B cell (primary cell): Measurements from ENCODE around the gene BCAS4. TPM values are rescaled to one million over a fixed set of nuclear protein-coding genes. Genes with fewer than 3 reads are reported as not detected.

Experiments used
- ATAC-seq: fragments of 200-7000 bp; cut with Tn5 transposase; one replicate; pipeline ENCODE4 v1.10.0; 2021; ENCODE audit warnings: low read depth, mild to moderate bottlenecking, moderate number of reproducible peaks, moderate library complexity
- CTCF ChIA-PET: fragments of 350-600 bp; sonication (Branson Sonifier 250); formaldehyde crosslinking; loops from one replicate; lab custom pipeline; 2021; ENCODE audit warnings: antibody characterized with exemption, inconsistent platforms; lab: Charles Lee
- POLR2A ChIA-PET: fragments of 350-600 bp; sonication (Branson Sonifier 250); formaldehyde crosslinking; loops from one replicate; lab custom pipeline; 2021; ENCODE audit warnings: antibody characterized with exemption; lab: Charles Lee
- DNase-seq: peaks from one replicate; pipeline ENCODE4 v3.0.0; 2013
- H2AFZ ChIP-seq: 2 replicates; pipeline ENCODE4 v1.6.1; 2012; ENCODE audit warnings: mild to moderate bottlenecking, low read depth, low read length; ENCODE audit not compliant: insufficient read depth, poor library complexity, severe bottlenecking
- H3K27ac ChIP-seq, 2 donors: 1 replicate in 1 of 2; 2 replicates in 1 of 2; pipeline ENCODE4 v1.5.1; 2012 to 2013; ENCODE audit warnings: low read length in 2 of 2, mild to moderate bottlenecking in 2 of 2, moderate library complexity in 1 of 2
- H3K27me3 ChIP-seq, 4 experiments: fragments of 200-600 bp in 1 of 4; sonication (generic) in 1 of 4; replicated peaks in 1 of 4; 1 replicate in 2 of 4; 2 replicates in 2 of 4; pipeline versions ENCODE4 v1.6.1 to v1.7.0; 2013 to 2016; ENCODE audit warnings: low read length in 3 of 4, mild to moderate bottlenecking in 2 of 4, mixed read lengths in 1 of 4, moderate library complexity in 1 of 4; ENCODE audit not compliant: insufficient read depth in 4 of 4, control insufficient read depth in 3 of 4; ENCODE audit errors: control extremely low read depth in 1 of 4
- H3K36me3 ChIP-seq, 2 experiments: replicated peaks in 1 of 2; 1 replicate in 1 of 2; 2 replicates in 1 of 2; pipeline versions ENCODE4 v1.6.1 to v1.7.1; 2013; ENCODE audit warnings: low read length in 1 of 2; ENCODE audit not compliant: insufficient read depth in 2 of 2, control insufficient read depth in 1 of 2; ENCODE audit errors: control extremely low read depth in 1 of 2, extremely low read depth in 1 of 2
- H3K4me1 ChIP-seq, 2 donors: fragments of 200-600 bp in 1 of 2; sonication (generic) in 1 of 2; 1 replicate in 1 of 2; 2 replicates in 1 of 2; pipeline versions ENCODE4 v1.5.1 to v1.6.1; 2013 to 2017; ENCODE audit warnings: low read length in 2 of 2; ENCODE audit not compliant: control insufficient read depth in 2 of 2, insufficient read depth in 2 of 2
- H3K4me2 ChIP-seq: replicated peaks from 2 replicates; pipeline ENCODE3; 2012; ENCODE audit warnings: mild to moderate bottlenecking, low read depth, low read length; ENCODE audit not compliant: poor library complexity, severe bottlenecking
- H3K4me3 ChIP-seq, 5 experiments: fragments of 200-600 bp in 1 of 5; sonication (generic) in 1 of 5; 1 replicate in 3 of 5; 2 replicates in 2 of 5; pipeline versions ENCODE4 v1.5.1 to v1.7.0; 2011 to 2016; ENCODE audit warnings: low read length in 4 of 5, mild to moderate bottlenecking in 4 of 5, low read depth in 2 of 5, control low read depth in 1 of 5, moderate library complexity in 1 of 5; ENCODE audit not compliant: insufficient read depth in 1 of 5; ENCODE audit errors: control extremely low read depth in 1 of 5, extremely low read depth in 1 of 5
- H3K79me2 ChIP-seq: fragments of 200-600 bp; sonication (generic); one replicate; pipeline ENCODE4 v1.6.0; 2016; ENCODE audit warnings: low read length; ENCODE audit not compliant: control insufficient read depth, insufficient read depth
- H3K9ac ChIP-seq: fragments of 200-600 bp; sonication (generic); 2 replicates; pipeline ENCODE4 v1.6.1; 2017; ENCODE audit warnings: mild to moderate bottlenecking, low read length, moderate library complexity
- H3K9me3 ChIP-seq, 3 donors: one replicate each; pipeline versions ENCODE4 v1.6.1 to v1.7.1; 2013; ENCODE audit warnings: low read length in 2 of 3; ENCODE audit not compliant: control insufficient read depth in 2 of 3, insufficient read depth in 1 of 3; ENCODE audit errors: control extremely low read depth in 1 of 3
- H4K20me1 ChIP-seq: 2 replicates; pipeline ENCODE4 v1.6.0; 2012; ENCODE audit warnings: mild to moderate bottlenecking, low read length; ENCODE audit not compliant: insufficient read depth, control insufficient read depth, poor library complexity, severe bottlenecking
- H3K27ac Mint-ChIP-seq: one replicate; pipeline ENCODE4 v1.8.0; 2021; ENCODE audit warnings: mixed read lengths
- H3K27me3 Mint-ChIP-seq: one replicate; pipeline ENCODE4 v1.8.0; 2021; ENCODE audit warnings: mixed read lengths
- H3K4me1 Mint-ChIP-seq: one replicate; pipeline ENCODE4 v1.8.0; 2021; ENCODE audit warnings: mixed read lengths
- H3K4me3 Mint-ChIP-seq: one replicate; pipeline ENCODE4 v1.8.0; 2021; ENCODE audit warnings: mixed read lengths
- H3K9me3 Mint-ChIP-seq: one replicate; pipeline ENCODE4 v1.8.0; 2022; ENCODE audit warnings: mixed read lengths; ENCODE audit not compliant: insufficient read depth
- CTCF ChIP-seq: fragments of 200-600 bp; IDR thresholded peaks from one replicate; pipeline ENCODE4 v1.8.0; 2022; ENCODE audit warnings: antibody characterized with exemption, mild to moderate bottlenecking
- EZH2 ChIP-seq: IDR thresholded peaks from 2 replicates; pipeline ENCODE4 v1.6.1; 2012; ENCODE audit warnings: borderline replicate concordance, low read depth, mild to moderate bottlenecking, moderate library complexity, low read length; ENCODE audit not compliant: insufficient read depth, poor library complexity, severe bottlenecking
- WGBS: methylation state at CpG from one replicate; pipeline ENCODE4 v1.1.5; 2013; ENCODE audit warnings: missing lambda C conversion rate; ENCODE audit not compliant: insufficient coverage; 5-methylcytosine and 5-hydroxymethylcytosine counted together
- intact Hi-C: fragments of 100-400 bp; cut with micrococcal nuclease; formaldehyde crosslinking; loops from one replicate; pipeline ENCODE4 v1.10.0; 2022
- polyA plus RNA-seq: library from polyadenylated mRNA; depleted of rRNA; stranded (reverse); fragments of >200 nt; gene quantifications from 2 replicates; pipeline ENCODE4 v1.2.3, GENCODE V29; 2012
- total RNA-seq, 2 donors: library from RNA; stranded (reverse); fragments of 120-200 nt in 1 of 2; gene quantifications; 1 replicate in 1 of 2; 2 replicates in 1 of 2; pipeline versions ENCODE4 v1.2.3 to v1.2.4, GENCODE V29; 2013 to 2022

Gene BCAS4
- total and polyA plus RNA-seq, 2 donors (not counting 1 experiment from before 2014, with no cell fraction given) = 44.8 to 88.2 TPM

- Mint-ChIP-seq H3K9me3 (peaks cover 10% of the 10 kb centered on the region), H3K27ac (peak overlapping the region; percentile 88), H3K4me3 (peak overlapping the region; percentile 69), H3K4me1 (peaks cover 79% of the 10 kb centered on the region), H3K27me3 (no peaks in the 10 kb centered on the region)
- Histone ChIP-seq H3K4me1 (peaks cover 59 to 74% of the 10 kb centered on the region in 2 donors), H3K36me3 (no peaks in the 10 kb centered on the region), H4K20me1 (no peaks in the 10 kb centered on the region), H3K27ac (peak overlapping the region; percentile 15 to 75), H2AFZ (peak overlapping the region; percentile 36), H3K9ac (no peak overlapping the region), H3K9me3 (peaks cover 0 to 22% (median 7%) of the 10 kb centered on the region in 3 donors), H3K27me3 (no peaks in the 10 kb centered on the region), H3K4me3 (peak overlapping the region in 1 of 5 experiments; percentile 25), H3K4me2 (peak overlapping the region; percentile 60), H3K79me2 (peaks cover 99% of the 10 kb centered on the region)
- DNase-seq (peak; percentile 49), ATAC-seq (no peak)
- 29% methylated on average over 4 of the region's 4 CpGs for WGBS
- intact Hi-C loops = loop anchor here (1.0 to 10.0 kb wide), 2 partner anchors 11 to 266 kb away; no protein-coding TSS in a partner anchor
- POLR2A ChIA-PET = interaction anchor here (0.8 to 1.3 kb wide), 2 partner anchors 8 to 16 kb away, joined by 3 to 4 read pairs; partner anchors contain the start of gene BCAS4
- CTCF ChIA-PET = interaction anchor here (0.9 to 17.8 kb wide), 3 partner anchors 8 to 120 kb away, joined by 3 to 340 read pairs (median 5); partner anchors contain the start of genes ADNP and BCAS4
- TF ChIP-seq CTCF = no peak
- TF ChIP-seq EZH2 = no peak
These were observed 16.0 kb downstream of the BCAS4 start for GRCh38 chr20:50810842-50811241.

- peak overlapping the region; percentile 69 for H3K27ac Mint-ChIP-seq
- Histone ChIP-seq H3K79me2 (peaks cover 97% of the 10 kb centered on the region), H3K4me1 (peaks cover 73 to 86% of the 10 kb centered on the region in 2 donors), H3K9ac (no peak overlapping the region), H4K20me1 (no peaks in the 10 kb centered on the region), H3K9me3 (peaks cover 0 to 31% (median 7%) of the 10 kb centered on the region in 3 donors), H3K27ac (peak overlapping the region in 1 of 2 donors; percentile 57), H2AFZ (peak overlapping the region; percentile 6), H3K27me3 (no peaks in the 10 kb centered on the region), H3K4me3 (no peak overlapping the region), H3K36me3 (no peaks in the 10 kb centered on the region), H3K4me2 (peak overlapping the region; percentile 67)
- ATAC-seq (no peak), DNase-seq (no peak)
- H3K9me3 Mint-ChIP-seq = peaks cover 10% of the 10 kb centered on the region
- WGBS = 85% methylated on average over 4 of the region's 10 CpGs
- peaks cover 84% of the 10 kb centered on the region for H3K4me1 Mint-ChIP-seq
- H3K27me3 Mint-ChIP-seq = no peaks in the 10 kb centered on the region
- intact Hi-C loops = loop anchor here (10.0 kb wide), 1 partner anchor 268 kb away; no protein-coding TSS in a partner anchor
- ChIA-PET POLR2A (interaction anchor here (2.3 kb wide), 1 partner anchor 13 kb away, joined by 12 read pairs; no protein-coding TSS in a partner anchor), CTCF (interaction anchor here (0.9 to 17.8 kb wide), 4 partner anchors 9 to 117 kb away, joined by 3 to 340 read pairs (median 10); partner anchors contain the start of genes ADNP and BCAS4)
- peak overlapping the region; percentile 40 for H3K4me3 Mint-ChIP-seq
- TF ChIP-seq CTCF = no peak
- no peak for TF ChIP-seq EZH2
These were observed 18.3 kb downstream of the BCAS4 start for GRCh38 chr20:50813101-50813643.
